Measurements from ENCODE around the gene PON1. TPM values are rescaled to one million over a fixed set of nuclear protein-coding genes. Genes with fewer than 3 reads are reported as not detected.

PON1 gene
- total RNA-seq, 2 donors from 2014 or later = not detected

DNA sequence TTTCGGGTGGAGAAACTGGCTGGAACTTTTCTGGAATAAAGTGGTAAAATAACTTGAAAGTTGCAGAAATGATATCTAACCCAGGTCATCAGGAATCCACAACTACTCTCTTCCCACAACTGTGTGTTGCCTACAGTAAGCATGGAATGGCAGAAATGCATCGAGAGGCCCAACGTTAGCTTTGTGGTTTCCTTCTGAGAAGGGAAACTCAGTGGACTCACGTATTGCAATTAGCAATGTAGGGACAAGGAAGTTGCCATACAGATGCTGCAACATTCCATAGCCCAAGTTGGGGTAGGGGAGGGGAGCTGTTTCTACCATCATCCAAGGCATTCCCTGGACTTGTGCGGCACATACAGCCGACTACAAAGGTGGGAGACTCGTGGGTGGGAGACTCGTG, 1.9 kb downstream of the PON1 start:
- Histone ChIP-seq H3K9me3 (no peaks in the 10 kb centered on the region), H3K4me3 (no peak overlapping the region), H3K36me3 (no peaks in the 10 kb centered on the region), H3K27ac (no peak overlapping the region), H3K4me1 (no peaks in the 10 kb centered on the region), H3K27me3 (no peaks in the 10 kb centered on the region)
- TF ChIP-seq, protein P1, sequence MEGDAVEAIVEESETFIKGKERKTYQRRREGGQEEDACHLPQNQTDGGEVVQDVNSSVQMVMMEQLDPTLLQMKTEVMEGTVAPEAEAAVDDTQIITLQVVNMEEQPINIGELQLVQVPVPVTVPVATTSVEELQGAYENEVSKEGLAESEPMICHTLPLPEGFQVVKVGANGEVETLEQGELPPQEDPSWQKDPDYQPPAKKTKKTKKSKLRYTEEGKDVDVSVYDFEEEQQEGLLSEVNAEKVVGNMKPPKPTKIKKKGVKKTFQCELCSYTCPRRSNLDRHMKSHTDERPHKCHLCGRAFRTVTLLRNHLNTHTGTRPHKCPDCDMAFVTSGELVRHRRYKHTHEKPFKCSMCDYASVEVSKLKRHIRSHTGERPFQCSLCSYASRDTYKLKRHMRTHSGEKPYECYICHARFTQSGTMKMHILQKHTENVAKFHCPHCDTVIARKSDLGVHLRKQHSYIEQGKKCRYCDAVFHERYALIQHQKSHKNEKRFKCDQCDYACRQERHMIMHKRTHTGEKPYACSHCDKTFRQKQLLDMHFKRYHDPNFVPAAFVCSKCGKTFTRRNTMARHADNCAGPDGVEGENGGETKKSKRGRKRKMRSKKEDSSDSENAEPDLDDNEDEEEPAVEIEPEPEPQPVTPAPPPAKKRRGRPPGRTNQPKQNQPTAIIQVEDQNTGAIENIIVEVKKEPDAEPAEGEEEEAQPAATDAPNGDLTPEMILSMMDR (IDR thresholded peaks at IDR 0.05) = no peak
- DNase-seq (ENCODE audit: low spot score) = no peak

DNA sequence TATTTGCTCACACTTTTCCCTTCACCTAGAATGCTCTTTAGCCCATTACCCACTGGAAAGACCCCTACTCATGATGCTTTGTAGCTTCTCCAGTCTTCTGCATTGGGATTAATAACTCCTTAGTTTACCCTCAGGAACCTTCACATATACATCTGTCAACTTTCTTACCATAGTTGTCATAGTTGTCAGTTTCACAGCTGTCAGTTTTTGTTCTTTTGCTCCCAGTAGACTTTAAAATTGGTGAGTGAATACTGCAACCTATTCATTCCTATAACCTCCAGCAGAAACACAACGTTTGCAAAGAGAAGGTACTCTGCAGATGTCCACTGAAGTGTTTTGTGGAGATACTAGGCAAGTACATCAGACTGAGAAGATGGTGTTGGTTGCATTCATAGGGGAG, 2.6 kb downstream of the PON1 start:
- Histone ChIP-seq H3K4me3 (no peak overlapping the region), H3K27ac (no peak overlapping the region), H3K4me1 (no peaks in the 10 kb centered on the region), H3K27me3 (no peaks in the 10 kb centered on the region), H3K9me3 (no peaks in the 10 kb centered on the region), H3K36me3 (no peaks in the 10 kb centered on the region)
- TF ChIP-seq, protein P1 (IDR thresholded peaks at IDR 0.05) = no peak
- no peak for DNase-seq (ENCODE audit: low spot score)

DNA sequence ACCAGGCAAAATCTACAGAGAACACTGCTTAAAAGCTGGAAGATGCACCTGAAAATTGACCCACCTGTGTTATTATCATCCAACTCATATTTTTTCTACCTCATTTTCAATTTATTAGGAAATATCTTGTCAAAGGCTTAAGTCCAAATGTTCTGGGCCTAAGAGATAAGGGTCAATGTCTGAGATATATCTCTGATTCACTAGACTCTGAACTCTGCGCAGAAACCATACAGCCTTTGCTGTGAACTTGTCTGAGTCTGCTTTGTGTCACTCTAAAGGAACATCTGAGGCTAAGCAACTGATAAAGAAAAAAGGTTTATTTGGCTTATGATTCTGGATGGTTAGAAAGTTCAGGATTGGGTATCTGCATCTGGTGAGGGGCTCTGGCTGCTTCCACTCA, 3.7 kb downstream of the PON1 start:
- TF ChIP-seq, protein P1 (IDR thresholded peaks at IDR 0.05) = no peak

DNA sequence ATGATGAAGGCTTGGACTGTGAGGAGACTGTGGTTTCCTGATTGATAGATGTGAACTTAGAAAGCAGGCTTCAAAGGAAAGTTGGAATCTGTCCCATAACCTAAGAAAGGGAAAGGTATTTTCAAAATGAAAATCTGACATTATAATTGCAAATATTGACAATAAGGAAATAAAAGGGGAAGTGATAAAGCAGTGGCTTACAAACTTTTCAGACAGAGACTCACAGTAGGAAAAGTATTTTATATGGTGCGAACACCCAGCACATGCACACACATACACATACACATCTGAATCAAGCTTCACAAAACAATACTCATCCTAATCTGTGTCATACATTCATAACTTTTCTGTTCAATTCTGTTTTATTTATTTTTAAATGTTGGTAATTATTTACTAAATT, 4.8 kb downstream of the PON1 start:
- Histone ChIP-seq H3K4me3 (no peak overlapping the region), H3K36me3 (no peaks in the 10 kb centered on the region), H3K27ac (no peak overlapping the region), H3K4me1 (no peaks in the 10 kb centered on the region), H3K27me3 (no peaks in the 10 kb centered on the region), H3K9me3 (no peaks in the 10 kb centered on the region)
- TF ChIP-seq, protein P1 (IDR thresholded peaks at IDR 0.05) = no peak
- DNase-seq (ENCODE audit: low spot score) = no peak

More for the DNA sequence above, 3.7 kb downstream of the PON1 start:
- H3K36me3 ChIP-seq = no peaks in the 10 kb centered on the region
- no peak overlapping the region for H3K27ac ChIP-seq
- DNase-seq (ENCODE audit: low spot score) = no peak
- no peaks in the 10 kb centered on the region for H3K27me3 ChIP-seq
- no peaks in the 10 kb centered on the region for H3K4me1 ChIP-seq
- no peaks in the 10 kb centered on the region for H3K9me3 ChIP-seq
- H3K4me3 ChIP-seq = no peak overlapping the region

DNA sequence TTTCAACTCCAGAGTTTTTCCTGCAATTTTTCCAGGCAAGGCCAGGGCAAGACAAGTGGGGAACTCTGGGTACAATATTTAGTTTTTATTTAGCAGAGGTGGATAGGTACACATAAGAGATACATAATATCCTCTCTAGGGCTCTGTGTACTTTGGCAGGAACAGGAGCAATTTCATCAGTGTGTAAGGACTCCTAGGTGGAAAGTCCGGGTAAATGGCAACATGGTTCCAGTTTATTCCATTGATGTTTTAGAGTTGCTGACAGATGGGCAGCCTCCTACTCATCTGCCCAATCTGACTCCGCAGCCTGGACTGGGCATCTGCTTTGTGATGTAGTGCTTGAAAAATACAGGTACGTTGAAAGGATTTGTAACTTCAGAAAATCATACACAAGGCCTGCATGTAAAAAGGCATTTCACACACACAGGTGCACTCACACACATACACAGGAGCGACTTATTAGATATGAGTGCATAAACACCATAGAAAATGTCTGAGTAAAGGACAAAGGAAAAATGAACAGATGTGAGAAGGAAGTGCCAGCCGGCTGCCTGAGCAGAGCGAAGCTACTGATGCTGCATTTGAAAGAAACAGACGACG, 5.7 kb downstream of the PON1 start:
- DNase-seq (ENCODE audit: low spot score) = no peak
- Histone ChIP-seq H3K4me1 (no peaks in the 10 kb centered on the region), H3K9me3 (no peaks in the 10 kb centered on the region), H3K4me3 (no peak overlapping the region), H3K27ac (no peak overlapping the region), H3K36me3 (no peaks in the 10 kb centered on the region), H3K27me3 (no peaks in the 10 kb centered on the region)
- TF ChIP-seq, protein P1 (IDR thresholded peaks at IDR 0.05) = no peak

DNA sequence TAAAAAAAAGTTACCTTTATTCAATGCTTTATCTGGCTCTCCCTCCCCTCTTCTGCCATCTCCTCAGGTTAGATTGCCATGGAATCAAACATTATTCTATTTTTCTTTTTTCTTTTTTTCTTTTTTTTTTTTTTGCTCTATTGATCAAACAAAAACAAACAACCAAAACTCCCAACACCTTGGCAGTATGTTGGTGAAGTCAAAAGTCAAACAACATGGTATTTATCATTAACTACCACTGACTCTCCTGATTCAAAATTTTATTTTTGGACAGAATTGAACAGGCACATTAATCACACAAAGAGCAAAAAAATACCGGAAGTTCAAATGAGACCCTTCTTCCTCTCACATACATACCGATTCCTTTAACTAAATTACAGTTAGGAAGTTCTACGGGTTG, 6.4 kb downstream of the PON1 start:
- TF ChIP-seq, protein P1 (IDR thresholded peaks at IDR 0.05) = no peak
- DNase-seq (ENCODE audit: low spot score) = no peak
- no peaks in the 10 kb centered on the region for H3K4me1 ChIP-seq
- H3K27me3 ChIP-seq = no peaks in the 10 kb centered on the region
- no peak overlapping the region for H3K27ac ChIP-seq
- no peak overlapping the region for H3K4me3 ChIP-seq
- H3K9me3 ChIP-seq = no peaks in the 10 kb centered on the region
- no peaks in the 10 kb centered on the region for H3K36me3 ChIP-seq

Data from right atrium auricular region (tissue), 2 donors.